ENCODE measurements around the gene C8G. TPM values are rescaled to one million over a fixed set of nuclear protein-coding genes. Genes with fewer than 3 reads are reported as not detected.

C8G gene
- total RNA-seq, 2 donors from 2014 or later = not detected

DNA sequence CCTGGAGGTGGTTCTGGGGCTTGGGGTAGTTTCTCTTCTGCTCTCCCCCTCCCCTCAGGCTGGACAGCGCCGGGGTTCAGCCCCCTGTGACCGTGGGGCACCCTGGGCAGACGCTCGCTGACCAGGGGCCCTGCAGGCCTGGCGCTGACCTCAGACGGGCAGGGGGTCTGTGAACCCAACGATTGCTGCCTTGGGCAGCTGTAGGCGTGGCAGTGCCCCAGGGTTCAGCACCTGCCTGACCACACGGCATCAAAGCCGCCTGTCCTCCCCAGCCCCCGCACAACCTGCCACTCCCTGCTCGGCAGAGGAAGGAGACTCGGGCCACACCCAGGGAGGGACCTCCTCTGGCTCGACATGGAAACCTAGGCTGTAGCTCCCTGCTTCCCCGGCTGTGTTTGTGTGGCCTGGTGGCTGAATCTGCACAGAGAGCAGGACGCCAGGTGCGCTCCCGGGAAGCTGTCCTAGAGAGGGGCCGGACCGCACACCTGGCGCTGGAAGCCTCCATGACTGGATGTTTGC lies 19.2 kb downstream of the C8G start:
- H3K36me3 ChIP-seq = no peaks in the 10 kb centered on the region
- no peak overlapping the region for H3K4me3 ChIP-seq
- TF ChIP-seq, protein P1, sequence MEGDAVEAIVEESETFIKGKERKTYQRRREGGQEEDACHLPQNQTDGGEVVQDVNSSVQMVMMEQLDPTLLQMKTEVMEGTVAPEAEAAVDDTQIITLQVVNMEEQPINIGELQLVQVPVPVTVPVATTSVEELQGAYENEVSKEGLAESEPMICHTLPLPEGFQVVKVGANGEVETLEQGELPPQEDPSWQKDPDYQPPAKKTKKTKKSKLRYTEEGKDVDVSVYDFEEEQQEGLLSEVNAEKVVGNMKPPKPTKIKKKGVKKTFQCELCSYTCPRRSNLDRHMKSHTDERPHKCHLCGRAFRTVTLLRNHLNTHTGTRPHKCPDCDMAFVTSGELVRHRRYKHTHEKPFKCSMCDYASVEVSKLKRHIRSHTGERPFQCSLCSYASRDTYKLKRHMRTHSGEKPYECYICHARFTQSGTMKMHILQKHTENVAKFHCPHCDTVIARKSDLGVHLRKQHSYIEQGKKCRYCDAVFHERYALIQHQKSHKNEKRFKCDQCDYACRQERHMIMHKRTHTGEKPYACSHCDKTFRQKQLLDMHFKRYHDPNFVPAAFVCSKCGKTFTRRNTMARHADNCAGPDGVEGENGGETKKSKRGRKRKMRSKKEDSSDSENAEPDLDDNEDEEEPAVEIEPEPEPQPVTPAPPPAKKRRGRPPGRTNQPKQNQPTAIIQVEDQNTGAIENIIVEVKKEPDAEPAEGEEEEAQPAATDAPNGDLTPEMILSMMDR (IDR thresholded peaks at IDR 0.05) = no peak
- ATAC-seq (ENCODE audit: insufficient number of reproducible peaks, low FRiP score, low read depth) (no peak), DNase-seq (ENCODE audit: low spot score) (no peak)
- H3K27ac ChIP-seq = no peak overlapping the region
- peaks cover 6 to 23% of the 10 kb centered on the region in 2 donors for H3K4me1 ChIP-seq (ENCODE audit: control insufficient read depth in 1 of 2, low read depth in 2 of 2)
- no peaks in the 10 kb centered on the region for H3K9me3 ChIP-seq
- no peaks in the 10 kb centered on the region for H3K27me3 ChIP-seq (replicated peaks; ENCODE audit: insufficient read depth)

DNA sequence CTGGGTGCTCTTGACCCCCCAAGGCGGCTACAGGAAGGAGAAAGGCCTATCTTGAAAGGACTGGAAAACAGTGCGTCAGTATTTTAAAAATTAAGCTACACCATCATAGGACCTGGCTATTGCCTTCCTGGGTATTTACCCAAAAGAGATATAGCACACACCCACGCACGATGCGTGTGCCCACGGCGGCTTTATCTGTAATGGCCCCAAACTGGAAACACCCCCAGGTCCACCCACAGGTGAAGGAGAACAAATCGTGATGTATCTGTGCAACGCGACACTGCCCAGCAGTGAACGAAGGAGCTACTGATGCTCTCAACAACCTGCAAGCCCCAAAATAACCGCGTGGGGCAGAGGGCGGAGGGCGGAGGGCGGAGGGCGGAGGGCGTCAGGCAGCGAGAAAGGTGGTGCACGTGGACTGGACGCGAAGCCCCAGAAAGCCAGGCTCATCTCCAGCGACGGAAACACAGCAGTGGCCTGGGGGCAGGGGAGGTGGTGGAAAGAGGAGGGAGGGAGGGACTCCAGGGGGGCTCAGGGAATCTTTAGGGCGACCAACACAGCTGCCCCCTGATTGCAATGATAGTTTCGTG lies 19.9 kb downstream of the C8G start:
- no peak overlapping the region for H3K27ac ChIP-seq
- DNase-seq (ENCODE audit: low spot score) = no peak
- TF ChIP-seq, protein P1 (IDR thresholded peaks at IDR 0.05) = no peak
- no peaks in the 10 kb centered on the region for H3K36me3 ChIP-seq
- no peak for ATAC-seq (ENCODE audit: insufficient number of reproducible peaks, low FRiP score, low read depth)
- H3K27me3 ChIP-seq (replicated peaks; ENCODE audit: insufficient read depth) = no peaks in the 10 kb centered on the region
- H3K9me3 ChIP-seq = no peaks in the 10 kb centered on the region
- peaks cover 6 to 23% of the 10 kb centered on the region in 2 donors for H3K4me1 ChIP-seq (ENCODE audit: control insufficient read depth in 1 of 2, low read depth in 2 of 2)
- no peak overlapping the region for H3K4me3 ChIP-seq

DNA sequence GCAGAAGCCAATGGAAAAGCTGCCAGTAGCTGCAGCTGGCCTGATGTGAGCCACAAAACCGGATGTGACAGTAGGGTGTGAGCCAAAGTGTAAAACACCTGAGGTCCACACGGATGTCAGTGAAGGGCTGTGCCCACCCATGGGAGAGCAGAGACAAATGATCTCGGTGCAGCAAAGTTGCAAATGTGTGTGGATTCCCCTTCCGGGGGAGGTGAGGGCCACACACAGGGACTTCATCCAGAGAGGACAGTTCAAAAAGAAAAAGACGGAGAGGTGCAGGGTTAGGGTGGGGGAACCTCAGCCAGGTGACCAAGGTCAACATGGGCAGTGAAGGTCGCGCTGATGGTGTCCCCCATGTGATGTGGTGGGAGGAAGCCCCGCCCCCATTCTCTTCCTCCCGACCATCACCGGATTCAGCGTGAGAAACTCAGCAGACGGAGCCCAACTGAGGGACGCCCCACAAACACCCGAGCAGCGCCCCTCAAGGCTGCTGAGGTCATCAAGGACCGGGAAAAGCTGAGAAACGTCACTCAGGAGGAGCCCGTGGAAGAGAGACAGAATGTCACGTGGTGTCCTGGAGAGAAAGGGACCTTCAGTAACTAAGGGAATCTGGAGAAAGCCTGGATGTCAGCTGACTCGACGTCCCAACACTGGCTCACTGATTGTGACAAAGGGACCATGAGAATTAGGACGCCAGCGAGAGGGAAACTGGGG lies 20.9 kb downstream of the C8G start:
- ATAC-seq (ENCODE audit: insufficient number of reproducible peaks, low FRiP score, low read depth) (no peak), DNase-seq (ENCODE audit: low spot score) (no peak)
- H3K27ac ChIP-seq = no peak overlapping the region
- no peaks in the 10 kb centered on the region for H3K27me3 ChIP-seq (replicated peaks; ENCODE audit: insufficient read depth)
- H3K4me1 ChIP-seq (ENCODE audit: control insufficient read depth in 1 of 2, low read depth in 2 of 2) = peaks cover 5 to 21% of the 10 kb centered on the region in 2 donors
- no peaks in the 10 kb centered on the region for H3K9me3 ChIP-seq
- TF ChIP-seq, protein P1 (IDR thresholded peaks at IDR 0.05) = no peak
- H3K4me3 ChIP-seq = peak overlapping the region; percentile 2
- H3K36me3 ChIP-seq = no peaks in the 10 kb centered on the region

DNA sequence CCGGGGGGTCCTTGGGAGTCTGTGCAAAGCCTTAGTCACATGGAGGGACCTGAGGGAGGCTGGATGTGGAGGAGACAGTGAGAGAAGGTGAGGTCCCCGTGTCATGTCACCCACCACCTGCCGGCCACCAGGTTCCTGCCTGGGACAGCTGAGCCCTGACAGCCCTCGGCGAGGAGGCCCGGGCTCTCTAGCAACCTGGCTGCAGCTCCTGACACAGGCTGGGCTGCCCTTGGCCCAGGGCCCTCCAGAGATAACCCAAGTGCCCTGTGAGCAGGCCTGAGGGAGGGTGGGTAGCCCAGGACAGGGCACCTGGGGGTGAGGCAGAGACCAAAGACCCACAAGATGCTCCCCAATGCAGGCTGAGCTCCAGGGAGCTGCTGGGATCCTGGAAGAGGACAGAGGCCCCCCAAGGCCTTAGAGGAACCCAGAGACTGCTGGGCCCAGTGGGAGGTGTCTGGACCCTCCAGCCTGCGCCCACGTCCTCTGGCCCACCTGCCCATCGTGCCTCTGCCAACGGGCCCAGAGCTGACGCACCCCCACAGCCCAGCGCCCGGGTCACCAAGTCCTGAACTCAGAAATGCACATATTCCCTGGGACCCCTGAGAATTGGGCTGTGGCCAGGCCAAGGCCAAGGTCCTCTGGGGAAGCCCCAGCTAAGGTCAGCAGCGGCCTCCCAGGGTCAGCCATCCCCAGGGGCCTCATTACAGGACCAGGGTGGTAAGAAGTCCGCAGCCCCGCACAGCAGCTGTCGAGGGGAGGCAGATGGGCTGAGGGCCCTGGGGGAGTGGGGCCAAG lies 23.5 kb downstream of the C8G start:
- no peak overlapping the region for H3K4me3 ChIP-seq
- no peak overlapping the region for H3K27ac ChIP-seq
- TF ChIP-seq, protein P1 (IDR thresholded peaks at IDR 0.05) = no peak
- DNase-seq (ENCODE audit: low spot score) (no peak), ATAC-seq (ENCODE audit: insufficient number of reproducible peaks, low FRiP score, low read depth) (no peak)
- H3K27me3 ChIP-seq (replicated peaks; ENCODE audit: insufficient read depth) = no peaks in the 10 kb centered on the region
- no peaks in the 10 kb centered on the region for H3K9me3 ChIP-seq
- H3K36me3 ChIP-seq = no peaks in the 10 kb centered on the region
- H3K4me1 ChIP-seq (ENCODE audit: control insufficient read depth in 1 of 2, low read depth in 2 of 2) = peaks cover 0 to 7% of the 10 kb centered on the region in 2 donors

DNA sequence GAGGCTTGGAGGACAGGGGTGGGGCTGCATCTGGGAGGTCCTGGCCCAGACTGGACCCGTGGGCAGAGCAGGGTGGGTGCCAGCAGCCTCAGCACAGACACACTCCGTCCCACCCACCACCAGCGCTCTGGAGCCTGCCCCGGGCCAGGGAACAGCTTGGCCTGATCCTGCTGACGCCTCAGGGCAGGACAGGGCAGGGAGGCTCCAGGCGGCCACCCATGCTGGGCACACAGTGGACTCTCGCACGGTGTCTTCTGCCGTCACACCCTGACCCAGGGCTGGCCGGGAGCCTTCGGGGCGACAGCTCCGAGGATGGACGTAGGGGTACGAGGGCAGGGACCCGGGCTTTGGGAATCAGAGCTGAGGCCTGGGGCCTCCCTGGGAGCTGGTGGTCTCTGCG lies 24.1 kb downstream of the C8G start:
- Histone ChIP-seq H3K27me3 (replicated peaks; ENCODE audit: insufficient read depth) (no peaks in the 10 kb centered on the region), H3K27ac (no peak overlapping the region), H3K4me1 (ENCODE audit: control insufficient read depth in 1 of 2, low read depth in 2 of 2) (peaks cover 0 to 7% of the 10 kb centered on the region in 2 donors), H3K4me3 (no peak overlapping the region), H3K36me3 (no peaks in the 10 kb centered on the region), H3K9me3 (no peaks in the 10 kb centered on the region)
- DNase-seq (ENCODE audit: low spot score) (no peak), ATAC-seq (ENCODE audit: insufficient number of reproducible peaks, low FRiP score, low read depth) (no peak)
- TF ChIP-seq, protein P1 (IDR thresholded peaks at IDR 0.05) = no peak

Measured in thoracic aorta (tissue), 2 donors.